Eye (tissue), 1 donor: Measurements from ENCODE around the gene NUFIP2.
A peak's percentile ranks its signal among the peaks of the same experiment; 100 is the strongest.
"Not testable (repeated sequence)": the region's sequence is repeated elsewhere in the genome, so short reads cannot be mapped to it uniquely, and the experiment has no call there.

Source experiments
- DNase-seq: peaks from one replicate; pipeline ENCODE4 v3.0.0-alpha.2; 2015

The NUFIP2 gene

DNA sequence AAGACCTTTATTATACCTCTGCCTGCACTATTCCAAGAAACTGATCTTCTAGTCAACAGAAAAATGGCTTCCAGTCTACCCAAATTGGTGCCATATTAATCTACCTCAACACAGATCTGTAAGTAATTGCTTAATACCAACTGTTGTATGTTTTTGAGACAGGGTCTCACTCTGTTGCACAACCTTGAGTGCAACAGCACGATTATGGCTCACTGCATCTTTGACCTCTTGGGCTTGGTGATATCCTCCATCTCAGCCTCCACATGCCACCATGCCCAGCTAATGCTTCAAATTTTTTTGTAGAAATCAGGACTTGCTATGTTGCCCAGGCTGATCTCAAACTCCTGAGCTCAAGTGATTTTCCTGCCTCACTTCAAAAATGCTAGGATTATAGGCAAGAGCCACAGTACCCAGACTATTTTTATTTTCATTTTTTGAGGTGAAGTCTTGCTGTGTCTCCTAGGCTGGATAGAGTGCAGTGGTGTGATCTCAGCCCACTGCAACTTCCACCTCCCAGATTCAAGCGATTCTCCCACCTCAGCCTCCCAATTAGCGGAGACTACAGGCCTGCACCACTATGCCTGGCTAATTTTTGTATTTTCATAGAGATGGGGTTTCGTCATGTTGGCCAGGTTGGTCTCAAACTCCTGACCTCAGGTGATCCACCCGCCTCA, 14.4 kb downstream of the NUFIP2 start:
- no peak for DNase-seq

DNA sequence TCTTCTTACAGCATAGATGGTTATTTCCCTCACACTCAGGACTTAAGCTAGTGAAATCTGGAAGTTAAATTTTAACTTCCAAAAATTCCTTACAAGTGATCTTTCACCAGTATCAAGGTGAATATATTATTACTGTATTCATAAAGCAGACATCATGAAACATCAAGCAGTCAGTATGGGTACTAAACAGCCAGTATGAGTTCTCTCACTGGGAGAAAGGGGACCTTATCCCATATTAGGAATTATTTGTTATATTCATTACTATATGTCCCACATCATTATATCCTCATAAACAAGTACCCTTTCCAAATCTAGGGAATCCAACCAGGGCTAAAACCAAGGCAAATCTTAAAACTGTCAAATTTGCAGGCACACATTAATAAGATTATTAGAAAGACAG, 15.3 kb downstream of the NUFIP2 start:
- no peak for DNase-seq

DNA sequence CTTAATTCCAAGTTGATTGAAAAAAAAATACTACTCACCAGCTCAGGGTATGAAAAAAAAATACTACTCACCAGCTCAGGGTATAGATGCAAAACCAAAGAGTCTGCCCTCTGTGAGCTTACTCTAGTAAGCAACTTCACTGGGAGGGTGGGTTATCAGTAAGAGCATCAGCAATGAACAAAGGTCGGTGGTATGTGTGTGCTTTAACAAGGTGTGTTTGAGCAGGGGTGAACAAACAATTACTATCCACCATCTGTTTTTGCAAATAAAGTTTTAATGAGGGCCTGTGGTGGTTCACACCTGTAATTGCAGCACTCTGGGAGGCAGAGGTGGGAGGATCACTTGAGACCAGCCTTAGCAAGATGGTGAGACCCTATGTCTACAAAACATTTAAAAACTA, 20.0 kb downstream of the NUFIP2 start:
- no peak for DNase-seq

DNA sequence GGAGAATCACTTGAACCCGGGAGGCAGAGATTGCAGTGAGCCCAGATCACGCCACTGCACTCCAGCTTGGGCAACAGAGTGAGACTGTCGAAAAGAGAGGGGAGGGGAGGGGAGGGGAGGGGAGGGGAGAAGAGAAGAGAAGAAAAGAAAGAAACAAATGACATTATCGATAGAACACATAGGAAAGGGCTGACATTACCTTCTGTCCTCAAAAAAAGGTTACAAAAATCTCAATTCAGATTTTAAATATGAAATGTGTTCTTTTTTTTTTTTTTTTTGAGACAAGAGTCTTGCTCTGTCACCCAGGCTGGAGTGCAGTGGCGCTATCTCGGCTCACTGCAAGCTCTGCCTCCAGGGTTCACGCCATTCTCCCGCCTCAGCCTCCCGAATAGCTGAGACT, 22.0 kb downstream of the NUFIP2 start:
- not testable (repeated sequence) for DNase-seq

DNA sequence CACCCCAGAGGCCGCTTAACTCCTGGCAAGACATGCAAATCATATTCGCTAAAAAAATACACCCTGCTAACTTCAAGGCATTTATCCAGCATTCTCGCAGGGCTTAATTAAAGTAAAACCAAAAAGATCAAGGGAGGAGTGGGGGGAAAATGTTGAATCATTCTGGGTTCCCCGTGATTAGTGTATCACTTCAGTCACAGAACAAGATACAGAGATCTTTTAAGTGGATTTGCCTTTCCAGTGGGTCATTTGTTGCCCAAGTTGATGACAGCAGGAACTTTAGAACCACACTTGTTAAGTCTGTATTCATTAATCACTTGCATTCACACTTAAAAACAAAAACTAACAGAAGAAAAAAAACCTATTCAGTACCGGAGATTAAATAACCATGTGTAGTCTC, 30.0 kb downstream of the NUFIP2 start:
- no peak for DNase-seq

DNA sequence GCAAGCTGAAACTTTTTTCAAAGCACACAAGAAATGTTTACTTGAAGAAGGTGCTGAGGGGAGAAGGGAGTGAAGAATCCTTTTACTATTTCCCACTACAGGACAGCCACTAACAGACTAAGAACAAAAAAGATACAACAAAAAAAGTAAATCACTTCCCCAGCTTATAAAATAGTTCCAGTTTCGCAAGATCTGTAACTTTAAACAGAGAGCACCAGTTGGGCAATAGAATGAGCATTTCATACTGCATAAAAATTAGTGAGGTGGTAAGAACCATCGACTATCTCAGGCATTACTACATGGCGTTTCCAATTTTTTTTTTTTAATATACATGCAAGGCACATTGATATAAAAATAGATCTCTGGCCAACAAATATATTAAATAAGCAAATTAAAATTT, 36.2 kb downstream of the NUFIP2 start:
- DNase-seq: no peak

DNA sequence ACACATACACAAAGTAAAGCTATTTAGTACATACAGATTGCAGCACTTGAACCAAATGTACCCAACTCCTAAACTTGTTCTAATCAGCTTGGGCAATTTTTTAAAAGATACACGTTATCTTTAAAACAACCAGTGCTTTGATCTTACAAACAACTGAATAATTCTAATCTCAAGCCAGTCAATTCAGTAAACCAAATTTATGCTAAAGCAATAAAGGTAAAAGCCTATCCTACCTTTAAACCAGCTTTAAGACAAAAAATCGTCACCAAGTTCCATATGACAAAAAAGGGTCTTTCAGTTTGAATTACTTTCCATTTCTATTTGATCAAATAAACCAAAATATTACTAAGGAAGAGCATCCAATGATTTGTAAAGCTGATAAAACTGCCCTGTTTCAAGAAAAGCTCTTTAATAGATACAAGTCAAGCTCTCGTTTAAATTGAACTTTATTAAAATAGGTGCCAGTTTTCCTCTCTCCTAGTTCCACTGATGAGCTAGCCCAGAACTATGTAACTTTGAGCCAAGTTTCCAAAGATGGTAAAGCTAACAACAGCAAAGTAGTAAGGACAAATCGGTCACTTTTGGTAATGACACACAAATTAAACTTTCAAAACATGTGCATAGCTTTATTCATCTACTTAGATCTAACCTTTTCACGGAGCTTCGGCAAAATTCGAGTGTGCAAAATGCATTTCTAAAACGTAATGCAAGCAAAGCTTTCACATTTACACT, 37.0 kb downstream of the NUFIP2 start:
- no peak for DNase-seq

DNA sequence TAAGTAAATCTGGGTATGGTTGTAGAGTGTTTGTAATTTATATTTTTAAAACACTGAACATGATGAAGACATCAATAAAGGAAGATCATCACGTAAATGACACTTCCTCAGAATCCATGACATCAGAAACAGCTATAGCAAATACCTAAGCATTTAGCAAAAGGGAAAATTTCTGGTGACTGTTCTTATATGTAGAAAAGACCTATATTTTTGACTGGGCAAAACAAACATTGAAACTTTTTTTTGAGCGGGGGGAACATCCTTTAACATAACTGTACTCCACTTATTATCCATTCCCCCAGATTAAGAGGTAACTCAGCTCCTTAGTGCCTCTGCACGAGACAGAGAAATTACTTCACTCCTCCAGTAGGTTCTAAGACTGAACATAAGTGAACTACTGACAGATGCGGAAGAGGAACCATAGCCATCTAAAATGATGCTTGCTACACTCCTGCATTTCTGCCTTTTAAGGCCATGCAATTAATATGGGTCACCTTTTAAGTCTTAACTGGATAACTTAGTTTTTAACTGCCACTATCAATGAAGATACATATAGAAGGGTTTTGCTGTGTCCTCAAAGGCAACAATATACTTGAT, 37.9 kb downstream of the NUFIP2 start:
- DNase-seq: no peak

DNA sequence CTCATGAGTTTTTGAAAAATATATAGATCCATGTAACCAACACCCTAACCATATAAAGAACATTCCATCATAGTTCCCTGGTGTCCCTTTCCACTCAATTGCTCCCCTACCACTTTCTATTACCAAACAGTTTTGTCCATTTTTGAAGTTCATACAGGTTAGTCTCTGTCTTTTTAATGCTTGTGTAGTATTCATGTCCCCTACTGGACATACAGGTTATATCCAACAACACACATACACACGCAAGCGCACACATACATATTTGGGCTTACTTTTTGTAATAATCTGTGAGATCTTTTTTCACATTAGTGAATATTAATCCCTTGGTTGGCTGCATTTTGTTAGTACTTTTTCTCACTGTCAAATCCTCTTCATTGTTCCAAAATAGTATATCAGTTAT, 40.9 kb downstream of the NUFIP2 start:
- DNase-seq: no peak

DNA sequence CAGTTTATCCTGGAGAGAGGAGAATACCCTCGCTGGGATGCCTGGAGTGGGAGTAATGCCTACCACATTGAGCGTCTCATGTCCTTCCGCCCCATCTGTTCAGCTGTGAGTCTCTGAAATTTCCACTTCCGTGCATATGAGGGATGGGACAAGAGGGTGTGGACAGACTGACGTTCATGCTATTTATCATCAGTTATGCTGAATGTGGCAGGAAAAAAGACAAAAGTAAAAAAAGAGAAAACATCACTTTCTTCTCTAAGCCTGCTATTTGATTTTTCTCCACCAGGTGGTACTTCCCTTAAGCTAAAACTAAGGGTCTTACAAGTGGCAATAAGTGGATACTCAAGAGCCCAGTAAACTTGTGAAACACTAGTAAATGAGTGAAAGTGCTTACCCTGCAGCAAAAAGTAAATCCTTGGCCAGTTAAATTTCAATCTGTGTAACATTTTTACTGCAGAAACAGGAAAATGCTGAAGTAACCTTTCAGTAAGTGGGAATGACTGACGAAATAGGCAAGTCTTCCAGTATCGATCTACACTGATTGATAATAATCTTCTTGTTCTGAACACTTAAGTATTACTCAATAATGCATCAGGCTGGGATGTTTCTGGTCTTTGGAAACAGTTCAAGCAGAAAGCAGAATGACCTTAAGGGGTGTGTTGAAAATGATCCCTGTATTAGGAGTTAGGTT, 41.7 kb downstream of the NUFIP2 start:
- peak; percentile 27 for DNase-seq

DNA sequence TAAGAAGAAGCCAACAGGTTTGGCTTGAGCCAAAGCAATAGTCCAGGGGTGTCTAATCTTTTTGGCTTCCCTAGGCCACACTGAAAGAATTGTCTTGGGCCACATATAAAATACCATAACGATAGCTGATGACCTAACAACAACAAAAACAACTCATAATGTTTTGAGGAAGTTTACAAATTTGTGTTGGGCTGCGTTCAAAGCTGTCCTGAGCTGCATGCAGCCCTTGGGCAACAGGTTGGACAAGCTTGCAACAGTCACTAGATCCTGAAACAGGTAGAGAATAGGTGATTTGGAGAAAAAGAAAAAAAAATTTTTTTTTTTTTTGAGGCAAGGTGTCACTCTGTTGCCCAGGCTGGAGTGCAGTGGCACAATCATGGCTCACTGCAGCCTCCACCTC, 42.8 kb downstream of the NUFIP2 start:
- DNase-seq: no peak

DNA sequence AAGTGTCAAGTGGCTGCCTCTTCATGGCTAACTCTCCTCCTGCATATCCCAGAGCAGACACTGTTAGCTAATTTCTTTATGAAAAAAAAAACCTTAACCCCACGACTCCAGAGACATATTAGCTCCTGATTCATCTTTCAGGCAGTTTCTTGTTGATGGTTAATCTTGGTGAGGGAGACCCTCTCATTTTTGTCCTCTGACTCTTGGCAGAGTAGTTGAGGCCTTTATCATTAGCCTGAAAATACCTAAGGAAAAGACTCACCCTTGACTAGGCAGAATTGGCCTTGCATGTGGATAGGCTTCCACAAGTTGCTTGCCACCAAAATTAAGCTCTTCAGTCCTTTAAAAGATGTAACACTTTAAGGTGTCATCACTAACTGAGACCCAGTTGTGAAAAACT, 43.3 kb downstream of the NUFIP2 start:
- DNase-seq: no peak

DNA sequence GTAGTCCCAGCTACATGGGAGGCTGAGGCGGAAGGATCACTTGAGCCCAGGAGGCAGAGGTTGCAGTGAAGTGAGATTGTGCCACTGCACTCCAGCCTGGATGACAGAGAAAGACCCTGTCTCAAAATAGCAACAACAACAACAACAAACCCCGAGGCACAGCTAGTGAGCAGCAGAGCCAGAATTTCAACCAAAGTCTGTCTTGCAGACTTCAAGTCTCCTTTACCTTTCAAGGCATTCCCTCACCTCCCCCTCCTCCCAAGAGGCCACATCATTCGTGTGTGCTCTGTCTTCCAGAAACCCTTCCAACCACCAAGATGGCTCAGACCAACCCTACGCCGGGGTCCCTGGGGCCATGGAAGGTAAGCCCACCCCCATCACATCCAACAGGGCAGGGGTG, 45.1 kb downstream of the NUFIP2 start:
- DNase-seq: no peak

DNA sequence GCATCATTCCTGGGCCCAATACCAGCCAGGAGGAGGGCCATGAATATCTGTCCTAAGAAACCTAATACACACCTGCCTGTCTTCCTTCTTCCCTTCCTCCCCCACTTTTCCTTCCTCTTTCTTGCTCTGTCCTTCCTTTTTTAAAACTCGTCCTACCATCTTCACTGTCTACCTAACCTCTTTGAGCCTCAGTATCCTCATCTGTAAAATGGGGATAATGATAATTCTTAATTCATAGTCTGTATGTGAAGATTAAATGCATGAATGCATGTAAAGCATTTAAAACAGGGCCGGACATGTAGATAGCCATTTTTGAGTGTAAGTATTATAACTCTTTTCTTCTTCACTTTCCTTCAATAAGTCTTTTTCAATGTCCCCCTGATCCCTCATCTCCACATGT, 46.7 kb downstream of the NUFIP2 start:
- DNase-seq: no peak

DNA sequence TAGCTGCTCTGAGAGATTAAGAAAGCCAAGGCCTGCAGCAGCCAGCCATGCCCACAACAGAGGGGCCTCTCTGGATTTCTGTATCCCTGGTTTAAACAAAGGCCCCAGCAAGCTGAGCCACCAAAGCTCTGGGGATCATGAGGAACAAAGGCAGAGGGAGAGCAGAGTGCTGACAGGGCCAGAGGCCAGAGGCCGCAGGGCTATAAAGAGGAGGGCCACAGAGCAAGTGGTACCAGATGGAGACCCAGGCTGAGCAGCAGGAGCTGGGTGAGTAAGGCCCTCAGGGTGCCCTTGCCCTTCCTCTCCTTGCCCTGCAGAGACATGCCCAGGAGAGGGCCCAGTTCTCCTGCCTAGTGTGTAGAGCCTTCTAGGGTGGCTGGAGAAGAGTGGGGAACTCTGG, 47.3 kb downstream of the NUFIP2 start, which contains the start of gene CRYBA1:
Gene CRYBA1, plus strand, starts transcription at position 232 of the 400 bp plus-strand sequence. Its CDS starts 5 bp downstream, at position 237.
- DNase-seq: peak; percentile 33

DNA sequence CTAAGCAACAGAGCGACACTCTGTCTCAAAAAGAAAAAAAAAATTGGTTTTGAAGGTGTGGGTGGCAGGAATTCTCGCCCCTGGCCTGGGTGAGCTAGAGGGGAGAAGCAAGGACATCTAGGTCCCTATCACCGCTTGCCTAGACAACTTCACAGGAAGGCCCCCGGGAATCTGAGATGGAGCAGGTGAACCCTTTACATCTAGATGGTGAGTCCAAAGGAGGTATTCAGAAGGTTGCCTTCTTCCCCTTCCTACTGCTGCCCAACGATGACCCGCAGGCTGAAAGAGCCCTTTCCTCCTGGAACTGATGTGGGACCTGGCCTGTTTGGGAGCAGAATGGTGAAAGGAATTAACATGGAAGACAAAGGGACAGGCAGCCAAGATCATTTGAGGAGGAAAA, 48.5 kb downstream of the NUFIP2 start:
- DNase-seq: no peak

DNA sequence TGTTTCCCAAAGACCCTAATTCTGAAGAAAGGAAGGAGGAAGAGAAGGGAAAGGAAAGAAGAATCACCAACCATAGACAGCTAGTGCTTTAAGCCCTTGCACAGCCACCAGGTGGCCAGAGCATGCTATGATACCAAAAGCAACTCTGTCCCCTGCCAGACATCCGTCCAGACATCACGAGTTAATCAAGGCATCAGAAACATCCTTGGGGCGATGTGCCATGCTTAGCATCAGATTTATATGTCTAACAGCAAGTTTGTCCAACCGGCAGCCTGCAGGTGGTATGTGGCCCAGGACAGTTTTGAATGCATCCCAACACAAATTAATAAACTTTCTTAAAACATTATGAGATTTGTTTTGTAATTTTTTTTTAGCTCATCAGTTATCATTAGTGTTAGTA, 50.2 kb downstream of the NUFIP2 start:
- DNase-seq: no peak

DNA sequence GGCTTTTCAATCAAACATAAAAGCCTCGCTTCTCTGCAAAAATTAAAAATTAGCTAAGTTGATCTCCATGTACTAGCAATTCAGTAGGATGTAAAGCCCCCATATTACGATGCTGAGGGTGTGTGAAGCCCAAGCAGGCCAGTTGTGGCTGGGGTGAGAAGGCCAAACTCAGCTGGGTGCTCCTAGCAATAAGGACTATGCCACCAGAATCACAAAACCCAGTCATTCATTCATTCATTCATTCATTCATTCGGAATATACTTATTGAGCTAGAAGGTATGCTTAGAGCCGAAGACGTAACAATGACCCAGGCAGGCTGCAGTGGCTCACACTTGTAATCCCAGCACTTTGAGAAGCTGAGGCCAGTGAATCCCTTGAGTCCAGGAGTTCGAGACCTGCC, 51.2 kb downstream of the NUFIP2 start:
- no peak for DNase-seq

DNA sequence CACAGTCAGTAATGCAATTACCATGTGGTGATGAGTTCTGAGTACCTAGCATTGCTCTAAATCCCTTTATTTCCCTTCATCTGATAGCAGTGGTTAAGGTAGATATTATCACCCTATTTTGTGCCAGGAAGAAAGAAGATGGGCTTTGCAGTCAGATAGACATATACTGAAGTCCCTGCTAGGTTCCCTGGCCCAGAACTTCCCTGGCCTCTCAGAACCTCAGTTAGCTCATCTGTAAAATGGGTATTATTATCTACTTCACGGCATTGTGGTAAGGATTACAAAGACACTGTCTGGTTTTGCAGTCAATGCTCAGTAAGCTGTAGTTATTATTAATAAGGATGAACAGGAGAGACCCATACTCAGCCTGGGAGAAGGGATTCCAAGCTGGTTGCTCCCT, 51.9 kb downstream of the NUFIP2 start:
- DNase-seq: no peak

DNA sequence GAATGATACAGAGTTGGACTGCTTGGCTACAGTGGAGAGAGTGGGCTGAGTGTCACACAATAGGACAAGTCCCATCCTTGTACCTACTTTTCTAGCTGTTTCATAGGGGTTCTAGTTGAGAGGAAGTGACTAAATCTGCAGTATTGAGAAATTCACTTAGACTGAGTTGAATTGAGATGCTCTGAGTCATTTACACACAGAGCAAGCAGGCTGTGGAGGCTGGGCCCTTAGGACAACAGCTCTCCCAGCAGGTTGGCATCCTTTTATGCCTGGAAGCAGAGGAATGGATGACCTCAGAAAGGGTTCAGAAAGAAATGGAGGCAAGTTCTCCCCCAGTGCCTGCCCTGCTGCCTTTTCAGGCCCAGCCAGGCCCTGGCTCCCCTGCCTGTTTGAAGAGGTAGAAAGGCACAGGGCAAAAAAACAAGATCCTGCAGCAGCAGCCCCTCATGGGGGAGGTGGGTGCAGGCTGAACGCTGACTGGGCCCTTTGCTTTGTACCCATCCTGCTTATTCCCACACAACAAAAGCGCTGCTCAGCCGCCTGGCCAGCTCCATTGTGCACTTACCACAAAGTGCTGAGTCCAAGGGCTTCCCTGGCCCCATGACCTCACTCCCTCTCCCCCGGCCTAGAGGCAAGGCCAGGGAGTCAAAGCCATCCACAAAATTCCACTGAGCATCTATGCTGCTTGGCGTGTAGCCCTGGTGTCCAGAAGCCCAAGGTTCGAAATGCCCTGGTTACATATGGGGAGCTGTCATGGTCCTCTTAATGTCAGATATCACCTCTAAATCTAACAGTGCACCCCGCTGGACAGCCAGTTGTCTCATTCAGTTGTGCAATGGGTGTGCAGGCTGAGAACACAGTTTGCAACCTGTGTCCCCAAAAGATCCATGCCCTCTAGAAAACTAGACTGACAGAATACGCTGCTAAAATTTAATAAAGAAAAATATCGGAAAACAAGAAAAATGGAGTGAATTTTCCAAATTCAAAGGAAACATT, 52.7 kb downstream of the NUFIP2 start:
- peak; percentile 55 for DNase-seq

DNA sequence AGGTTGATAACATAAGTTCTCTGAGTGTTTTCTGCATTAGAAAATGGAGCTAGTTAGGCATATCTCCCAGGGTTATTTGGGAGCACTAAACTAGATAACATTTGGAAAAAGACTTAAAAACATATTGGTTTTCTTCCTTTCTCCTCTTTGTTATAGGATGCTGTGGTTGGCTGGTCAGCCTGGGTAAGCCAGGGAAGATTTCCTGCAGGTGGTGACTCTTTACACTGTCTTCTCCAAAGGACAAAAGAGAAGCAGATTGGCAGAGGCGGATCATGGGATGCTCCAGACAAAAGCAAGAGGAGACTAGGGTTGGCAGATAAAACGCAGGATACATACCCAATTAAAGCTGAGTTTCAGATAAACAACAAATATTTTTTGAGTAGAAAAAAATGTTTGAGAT, 53.5 kb downstream of the NUFIP2 start:
- DNase-seq: no peak

DNA sequence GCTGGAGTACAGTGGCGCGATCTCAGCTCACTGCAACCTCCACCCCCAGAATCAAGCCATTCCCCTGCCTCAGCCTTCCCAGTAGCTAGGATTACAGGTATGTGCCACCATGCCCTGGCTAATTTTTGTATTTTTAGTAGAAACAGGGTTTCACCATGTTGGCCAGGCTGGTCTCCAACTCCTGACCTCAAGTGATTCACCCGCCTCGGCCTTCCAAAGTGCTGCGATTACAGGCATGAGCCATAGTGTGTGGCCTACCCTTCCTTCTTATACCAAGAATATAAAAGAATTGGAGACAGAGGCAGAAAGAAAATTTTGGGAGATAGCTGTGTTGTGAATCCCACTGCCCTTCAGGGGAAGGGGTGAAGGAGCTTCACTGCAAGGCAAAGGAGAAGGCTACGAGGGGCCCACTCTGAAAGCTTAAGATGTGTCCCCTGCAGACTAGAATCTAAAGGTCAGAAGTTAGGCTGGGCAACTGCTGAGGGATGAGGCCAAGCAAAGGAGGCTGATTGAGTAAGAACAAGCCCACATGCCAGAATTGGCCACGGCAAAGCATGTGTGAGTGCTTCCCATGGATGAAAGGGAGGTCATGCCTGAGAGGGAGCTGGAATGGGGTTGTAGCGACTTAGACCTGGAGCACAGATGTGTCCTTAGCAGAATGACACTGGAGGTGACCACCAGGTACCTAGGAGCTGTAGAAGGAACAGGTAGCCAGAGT, 55.7 kb downstream of the NUFIP2 start:
- DNase-seq: no peak
